HG02884 (cell line): ENCODE measurements around the gene ATP6V0D1.
"Not testable (repeated sequence)": the region's sequence is repeated elsewhere in the genome, so short reads cannot be mapped to it uniquely, and the experiment has no call there.

Source experiments
- ATAC-seq: cut with Tn5 transposase; IDR thresholded peaks from one replicate; pipeline ENCODE4 v1.9.1; 2021; ENCODE audit warnings: mild to moderate bottlenecking, moderate library complexity; ENCODE audit not compliant: unreplicated experiment

ATP6V0D1 gene

GRCh38 chr16:67480833-67481560 lies at the start of gene ATP6V0D1:
Gene ATP6V0D1 (minus strand): TSS chr16:67481157. CDS start chr16:67481086, 71 bp downstream.
- peak; percentile 88 for ATAC-seq

DNA sequence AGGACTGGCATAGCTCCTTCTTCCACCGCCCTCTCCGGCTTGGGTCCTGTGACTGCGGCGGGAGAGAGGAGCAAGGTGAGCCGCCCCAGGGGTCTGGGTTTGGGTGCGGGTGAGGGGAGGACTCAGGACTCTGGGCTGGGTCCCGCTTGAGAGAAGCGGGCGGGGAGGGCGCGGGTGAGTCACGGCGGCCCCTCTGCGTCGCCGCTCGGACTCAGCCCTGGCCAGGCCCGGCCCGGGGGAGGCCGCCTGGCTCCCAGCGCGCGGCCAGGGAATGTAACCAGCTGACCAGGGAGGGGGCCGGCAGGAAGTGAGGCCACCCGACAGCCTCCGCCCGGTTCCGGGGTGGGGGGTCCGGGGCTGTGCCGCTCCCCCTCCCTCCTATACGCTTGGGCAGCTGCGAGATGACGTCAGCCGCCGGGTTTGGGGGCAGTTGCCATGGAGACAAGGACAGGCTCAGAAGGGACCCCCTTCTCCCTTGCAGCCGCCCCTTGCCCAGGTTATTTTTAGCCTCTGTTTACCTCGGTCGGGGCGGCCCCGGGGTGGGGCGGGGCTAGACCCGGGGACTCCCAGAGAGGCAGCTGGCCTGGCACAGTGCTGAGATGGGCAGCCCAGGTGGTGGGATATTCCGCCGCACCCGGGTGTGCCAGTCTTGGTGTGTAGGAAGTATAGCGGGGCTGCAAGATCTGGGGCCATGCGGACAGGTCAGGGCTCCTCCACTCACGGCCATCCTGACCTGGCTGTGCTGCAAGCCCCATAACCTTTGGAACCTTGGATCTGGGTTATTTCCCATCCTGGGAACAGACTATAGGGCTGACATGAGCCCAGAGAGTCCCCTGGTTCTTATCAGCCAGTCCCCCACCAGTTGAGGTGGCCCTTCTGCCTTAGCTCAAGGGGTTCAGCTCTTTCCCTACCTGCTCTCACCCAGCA lies 49.3 kb upstream of the ATP6V0D1 start:
- no peak for ATAC-seq

- ATAC-seq, result no peak
Observed at GRCh38 chr16:67529582-67530012, 48.6 kb upstream of the ATP6V0D1 start.

GRCh38 chr16:67528870-67529581 lies 48.1 kb upstream of the ATP6V0D1 start:
- no peak for ATAC-seq

GRCh38 chr16:67528222-67528869 lies 47.4 kb upstream of the ATP6V0D1 start, which contains the start of gene RIPOR1:
Gene RIPOR1 (plus strand): TSS chr16:67528829. CDS start chr16:67538447, 9,618 bp downstream.
- ATAC-seq, result no peak

DNA sequence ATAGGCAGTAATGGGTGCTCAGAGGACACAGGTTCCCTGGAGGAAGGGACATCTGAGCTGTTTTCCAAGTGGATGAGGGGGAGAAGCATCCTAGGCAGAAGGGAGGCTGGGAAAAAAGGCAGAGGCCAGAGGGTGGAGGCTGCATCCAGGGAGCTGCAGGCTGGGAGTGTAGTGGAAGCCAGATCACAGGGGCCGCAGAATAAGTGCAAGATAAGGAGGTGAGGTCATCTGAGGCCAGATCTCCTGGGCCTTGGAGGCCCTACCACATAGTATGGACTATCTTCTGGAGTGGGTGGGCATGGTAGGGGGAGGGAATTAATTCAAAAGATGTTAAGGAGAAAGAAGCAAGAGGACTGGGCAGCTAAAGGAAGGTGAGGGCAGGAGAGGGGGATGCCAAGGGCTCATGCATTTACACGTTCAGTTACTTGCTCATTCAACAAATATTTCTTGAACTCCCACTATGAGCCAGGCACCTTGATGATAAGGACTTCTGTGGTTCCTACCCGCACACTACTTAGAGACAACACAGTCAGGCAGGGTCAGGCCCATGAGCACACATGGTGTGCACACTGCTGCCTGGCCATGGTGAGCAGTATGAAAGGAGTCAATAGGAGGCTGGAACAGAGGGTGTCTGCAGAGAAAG lies 45.3 kb upstream of the ATP6V0D1 start:
- no peak for ATAC-seq

- no peak for ATAC-seq
Observed at GRCh38 chr16:67525176-67525860, 44.4 kb upstream of the ATP6V0D1 start.

DNA sequence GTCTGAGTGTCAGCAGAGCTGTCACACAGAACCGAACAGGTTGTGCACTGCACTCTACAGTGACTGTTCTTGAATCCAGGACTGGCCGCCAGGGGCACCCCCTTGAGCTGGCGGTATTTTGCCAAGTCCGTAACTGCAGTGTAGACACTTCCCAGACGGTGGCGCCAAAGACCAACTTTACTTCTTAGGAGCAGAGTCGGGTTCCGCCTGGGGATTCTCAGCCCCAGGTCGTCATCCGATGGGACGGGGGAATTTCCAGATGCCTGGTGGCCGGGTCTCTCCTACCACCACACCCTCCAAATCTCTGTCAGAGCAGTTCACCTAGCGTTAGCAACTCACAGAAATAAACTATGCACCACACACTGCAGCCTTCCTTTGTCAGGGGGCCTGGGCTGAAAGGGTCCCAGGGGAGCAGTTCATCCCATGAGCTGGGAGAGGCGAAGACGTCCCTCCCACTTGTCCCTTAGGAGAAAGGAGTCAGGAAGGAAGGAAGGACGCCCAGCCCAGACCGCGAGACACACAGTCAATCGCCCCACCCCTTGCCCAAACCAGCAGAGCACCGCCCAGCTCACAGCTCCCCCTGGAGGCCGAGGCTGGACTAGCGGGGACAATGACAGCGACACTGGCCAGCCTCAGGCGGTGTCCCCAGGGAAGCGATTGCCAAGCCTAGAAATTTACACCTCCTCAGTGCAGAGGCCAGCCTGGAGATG lies 40.3 kb upstream of the ATP6V0D1 start:
- ATAC-seq, result peak; percentile 58

GRCh38 chr16:67519242-67519641 lies 38.3 kb upstream of the ATP6V0D1 start:
- ATAC-seq, result no peak

GRCh38 chr16:67518676-67519075 lies 37.7 kb upstream of the ATP6V0D1 start:
- no peak for ATAC-seq

DNA sequence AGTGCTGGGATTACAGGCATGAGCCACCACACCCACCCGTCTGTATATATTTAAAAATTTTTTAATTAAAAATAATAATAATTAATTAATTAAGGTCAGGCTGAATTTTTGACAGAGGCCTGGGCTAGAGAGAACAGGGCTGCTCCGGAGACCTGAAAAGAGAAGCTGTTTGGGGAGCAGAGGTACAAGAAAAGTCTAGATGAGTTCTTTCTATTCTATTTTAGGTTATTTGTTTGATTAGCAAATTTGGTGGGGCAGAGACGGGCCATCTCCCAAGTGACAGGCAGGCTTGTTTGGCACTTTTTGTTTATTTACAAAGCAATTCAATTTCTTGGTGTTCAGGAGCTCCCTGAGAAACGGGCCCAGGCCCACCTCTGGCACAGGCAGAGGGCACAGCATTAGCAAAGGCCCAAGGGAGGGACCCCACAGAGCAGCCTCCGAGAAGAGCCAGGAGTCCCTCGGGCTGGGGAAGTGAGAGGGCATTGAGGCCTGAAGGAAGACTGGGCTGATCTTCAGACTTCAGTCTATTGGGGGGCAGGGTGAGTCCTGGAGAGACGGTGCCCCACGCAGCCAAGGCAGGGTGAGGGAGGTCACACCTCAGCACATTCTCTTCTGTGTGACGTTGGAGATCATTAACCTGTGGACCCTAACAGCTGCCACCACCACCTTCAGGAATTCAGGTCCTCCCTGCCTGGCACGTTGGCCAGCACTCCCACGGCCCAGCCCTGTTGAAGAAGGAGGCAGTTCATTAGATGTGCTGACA lies 36.9 kb upstream of the ATP6V0D1 start:
- no peak for ATAC-seq

GRCh38 chr16:67517155-67517445 lies 36.1 kb upstream of the ATP6V0D1 start:
- no peak for ATAC-seq

GRCh38 chr16:67516296-67517154 lies 35.6 kb upstream of the ATP6V0D1 start:
- ATAC-seq, result no peak

DNA sequence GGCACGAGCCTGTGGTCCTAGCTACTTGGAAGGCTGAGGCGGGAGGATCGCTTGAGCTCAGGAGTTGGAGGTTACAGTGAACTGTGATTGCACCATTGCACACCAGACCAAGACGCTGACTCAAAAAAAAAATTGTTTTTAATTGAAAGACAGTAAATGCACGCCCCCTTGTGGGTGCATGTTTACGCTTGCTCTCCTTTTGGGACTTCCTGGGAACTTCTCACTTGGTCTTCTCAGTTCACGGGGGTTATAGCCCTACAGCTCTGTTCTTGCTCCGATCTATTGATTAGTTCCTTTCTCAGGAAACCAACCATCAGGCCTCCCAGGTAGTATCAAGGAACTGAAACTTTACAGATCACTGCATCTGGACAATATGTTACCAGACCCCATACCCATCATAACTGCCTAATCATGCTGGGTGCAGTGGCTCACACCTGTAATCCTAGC lies 33.4 kb upstream of the ATP6V0D1 start:
- no peak for ATAC-seq

DNA sequence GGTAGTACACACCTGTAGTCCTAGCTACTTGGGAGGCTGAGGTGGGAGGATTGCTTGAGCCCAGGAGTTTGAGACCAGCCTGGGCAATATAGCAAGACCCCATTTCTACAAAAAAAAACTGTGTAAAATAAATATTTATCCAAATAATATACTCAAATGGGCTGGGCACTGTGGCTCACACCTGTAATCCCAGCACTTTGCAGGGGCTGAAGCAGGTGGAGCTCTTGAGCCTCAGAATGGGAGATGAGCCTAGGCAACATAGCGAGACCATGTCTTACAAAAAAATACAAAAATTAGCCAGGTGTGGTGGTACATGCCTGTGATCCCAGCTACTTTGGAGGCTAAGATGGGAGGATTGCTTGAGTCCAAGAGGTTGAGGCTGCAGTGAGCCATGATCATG lies 32.9 kb upstream of the ATP6V0D1 start:
- ATAC-seq, result not testable (repeated sequence)

- ATAC-seq, result no peak
Observed at GRCh38 chr16:67509016-67509415, 28.1 kb upstream of the ATP6V0D1 start.

DNA sequence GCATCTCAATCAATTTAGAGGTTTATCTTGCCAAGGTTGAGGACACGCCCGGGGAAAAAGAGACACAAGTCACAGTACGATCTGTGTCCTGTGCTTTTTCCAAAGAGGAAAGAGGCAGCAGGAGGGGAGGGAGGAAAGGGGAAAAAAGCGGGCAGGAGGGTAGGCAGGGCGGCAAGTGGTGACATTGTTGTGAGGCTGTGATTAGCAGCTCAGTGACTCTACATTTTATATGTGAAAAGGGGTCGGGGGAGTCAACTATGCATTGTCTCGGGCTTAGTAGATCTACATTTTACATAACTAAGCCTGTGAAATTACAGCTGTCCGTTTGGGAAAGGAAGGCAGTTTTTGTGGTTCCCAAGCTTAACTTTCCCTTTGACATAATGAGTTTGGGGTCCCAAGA lies 25.5 kb upstream of the ATP6V0D1 start:
- no peak for ATAC-seq
